HCT116 (cell line): ENCODE measurements around the gene CGNL1. TPM values are rescaled to one million over a fixed set of nuclear protein-coding genes. Genes with fewer than 3 reads are reported as not detected.

Source experiments
- ATAC-seq: fragments of 200-7000 bp; cut with Tn5 transposase; 2 replicates; pipeline ENCODE4 v1.9.1; 2020; ENCODE audit warnings: mild to moderate bottlenecking, moderate library complexity
- BruUV-seq: library from RNA; stranded (reverse); fragments of 400-500 nt; replicated peaks from 2 replicates; lab custom pipeline; 2021; lab: Mats Ljungman, UMichigan
- CTCF ChIA-PET: fragments of 300-600 bp; sonication (Branson Sonifier 250); formaldehyde crosslinking; loops from one replicate; lab custom pipeline; 2021; ENCODE audit warnings: antibody characterized with exemption; lab: Charles Lee
- POLR2A ChIA-PET: fragments of 300-600, 350-600 bp; sonication (Branson Sonifier 250); formaldehyde crosslinking; loops from one replicate; lab custom pipeline; 2021; ENCODE audit warnings: antibody characterized with exemption; lab: Charles Lee
- RAD21 ChIA-PET, 2 experiments: fragments of 300-600 bp; sonication (Branson Sonifier 250); formaldehyde crosslinking; loops; one replicate each; lab custom pipeline; 2023; ENCODE audit warnings: low total read pairs in 2 of 2; ENCODE audit not compliant: uncharacterized antibody in 2 of 2, unreplicated experiment in 2 of 2, low non-redundant PET in 1 of 2; lab: Charles Lee
- DNase-seq: peaks from one replicate; pipeline ENCODE4 v3.0.0-alpha.2; 2010; ENCODE audit warnings: low read depth, low spot score
- H2AFZ ChIP-seq: fragments of 200-600 bp; shearing (Covaris generic), sonication (generic); 2 replicates; pipeline ENCODE4 v1.6.1; 2017; ENCODE audit warnings: low read depth, mixed run types, mixed read lengths, antibody characterized with exemption, low read length; ENCODE audit not compliant: poor library complexity, severe bottlenecking
- H3K27ac ChIP-seq: 2 replicates; pipeline ENCODE4 v1.5.1; 2012; ENCODE audit warnings: low read depth, low read length
- H3K27me3 ChIP-seq: fragments of 200-600 bp; sonication (generic); 2 replicates; pipeline ENCODE4 v1.6.1; 2016; ENCODE audit warnings: mixed run types, low read length, mixed read lengths; ENCODE audit not compliant: insufficient read depth
- H3K36me3 ChIP-seq, 2 experiments: fragments of 200-500 bp in 1 of 2; fragments of 200-600 bp in 1 of 2; sonication (Bioruptor generic) in 1 of 2; sonication (generic) in 1 of 2; 2 replicates each; pipeline versions ENCODE4 v1.5.1 to v1.6.1; 2014 to 2016; ENCODE audit warnings: low read length in 2 of 2, inconsistent platforms in 1 of 2, mixed read lengths in 1 of 2, mixed run types in 1 of 2; ENCODE audit not compliant: insufficient read depth in 2 of 2, control insufficient read depth in 1 of 2
- H3K4me1 ChIP-seq, 2 experiments: fragments of 200-600 bp in 1 of 2; sonication (generic) in 1 of 2; 2 replicates each; pipeline versions ENCODE4 v1.5.1 to v1.6.1; 2012 to 2017; ENCODE audit warnings: low read length in 2 of 2, inconsistent platforms in 1 of 2, mild to moderate bottlenecking in 1 of 2, mixed read lengths in 1 of 2, mixed run types in 1 of 2, moderate library complexity in 1 of 2; ENCODE audit not compliant: insufficient read depth in 2 of 2, control insufficient read depth in 1 of 2
- H3K4me2 ChIP-seq: fragments of 200-600 bp; sonication (generic); 2 replicates; pipeline ENCODE4 v1.6.1; 2017; ENCODE audit warnings: mixed run types, low read length, mixed read lengths
- H3K4me3 ChIP-seq, 2 experiments: fragments of 200-600 bp in 1 of 2; sonication (generic) in 1 of 2; replicated peaks in 1 of 2; 2 replicates each; pipeline ENCODE4 v1.5.1; 2011 to 2016; ENCODE audit warnings: low read length in 2 of 2, control low read depth in 1 of 2, low read depth in 1 of 2, mild to moderate bottlenecking in 1 of 2, mixed read lengths in 1 of 2, mixed run types in 1 of 2
- H3K79me2 ChIP-seq: fragments of 200-600 bp; sonication (generic); 2 replicates; pipeline ENCODE4 v1.6.1; 2017; ENCODE audit warnings: mild to moderate bottlenecking, mixed run types, low read length, moderate library complexity, mixed read lengths; ENCODE audit not compliant: insufficient read depth
- H3K9ac ChIP-seq: fragments of 200-600 bp; sonication (generic); 2 replicates; pipeline ENCODE4 v1.6.1; 2016; ENCODE audit warnings: low read length, mixed read lengths
- H3K9me2 ChIP-seq: fragments of 200-600 bp; sonication (generic), shearing (Covaris generic); 2 replicates; pipeline ENCODE4 v1.6.1; 2017; ENCODE audit warnings: mixed run types, mild to moderate bottlenecking, moderate library complexity; ENCODE audit not compliant: insufficient read depth
- H3K9me3 ChIP-seq, 2 experiments: fragments of 200-500 bp in 1 of 2; fragments of 200-600 bp in 1 of 2; sonication (Bioruptor generic) in 1 of 2; sonication (generic) in 1 of 2; 2 replicates each; pipeline ENCODE4 v1.6.1; 2014 to 2017; ENCODE audit warnings: low read length in 2 of 2, mixed read lengths in 2 of 2, inconsistent platforms in 1 of 2, low read depth in 1 of 2, mild to moderate bottlenecking in 1 of 2, mixed run types in 1 of 2, moderate library complexity in 1 of 2; ENCODE audit not compliant: control insufficient read depth in 1 of 2, insufficient read depth in 1 of 2
- H4K20me1 ChIP-seq: fragments of 200-600 bp; sonication (generic), shearing (Covaris generic); 2 replicates; pipeline ENCODE4 v1.6.1; 2017; ENCODE audit warnings: mixed run types, mild to moderate bottlenecking, moderate library complexity; ENCODE audit not compliant: insufficient read depth
- CBX3 ChIP-seq: IDR thresholded peaks from 2 replicates; pipeline ENCODE4 v1.6.1; 2012; ENCODE audit warnings: low read depth
- CEBPB ChIP-seq: IDR thresholded peaks from 2 replicates; pipeline ENCODE4 v1.6.1; 2012; ENCODE audit warnings: low read depth
- EZH2 ChIP-seq: fragments of 200-600 bp; sonication (generic); IDR thresholded peaks from 2 replicates; pipeline ENCODE4 v1.6.1; 2017; ENCODE audit warnings: antibody characterized with exemption, mixed run types
- FOSL1 ChIP-seq: IDR thresholded peaks from 2 replicates; pipeline ENCODE4 v1.6.1; 2012; ENCODE audit warnings: low read depth
- POLR2A ChIP-seq: IDR thresholded peaks from 2 replicates; pipeline ENCODE4 v1.7.0; 2011; ENCODE audit warnings: borderline replicate concordance; ENCODE audit not compliant: insufficient read depth, insufficient read length; ENCODE audit errors: extremely low read depth
- POLR2AphosphoS5 ChIP-seq: IDR thresholded peaks from 2 replicates; pipeline ENCODE4 v1.6.1; 2011; ENCODE audit warnings: mild to moderate bottlenecking, low read depth, low read length, moderate library complexity
- RAD21 ChIP-seq: IDR thresholded peaks from 2 replicates; pipeline ENCODE4 v1.6.1; 2012; ENCODE audit warnings: low read depth, mild to moderate bottlenecking
- SIN3A ChIP-seq: IDR thresholded peaks from 2 replicates; pipeline ENCODE4 v1.6.1; 2012; ENCODE audit warnings: low read depth
- SP1 ChIP-seq: IDR thresholded peaks from 2 replicates; pipeline ENCODE4 v1.6.1; 2012; ENCODE audit warnings: low read depth
- SRF ChIP-seq: IDR thresholded peaks from 2 replicates; pipeline ENCODE4 v1.6.1; 2012; ENCODE audit warnings: low read depth
- TCF7L2 ChIP-seq: IDR thresholded peaks from 2 replicates; pipeline ENCODE4 v1.7.0; 2011; ENCODE audit warnings: borderline replicate concordance, inconsistent platforms; ENCODE audit not compliant: insufficient read depth, insufficient read length; ENCODE audit errors: extremely low read depth
- YY1 ChIP-seq: IDR thresholded peaks from 2 replicates; pipeline ENCODE4 v1.6.1; 2011; ENCODE audit warnings: low read length, low read depth, moderate library complexity, mild to moderate bottlenecking; ENCODE audit not compliant: insufficient replicate concordance; ENCODE audit errors: extremely low read depth
- ZFX ChIP-seq: fragments of 450-650 bp; IDR thresholded peaks from 2 replicates; pipeline ENCODE4 v1.6.1; 2017
- ZNF274 ChIP-seq: fragments of 200-500 bp; sonication (Bioruptor generic); IDR thresholded peaks from 2 replicates; pipeline ENCODE4 v1.6.1; 2014; ENCODE audit warnings: mild to moderate bottlenecking, low read depth, low read length, inconsistent platforms
- intact Hi-C: fragments of 100-400 bp; cut with micrococcal nuclease; formaldehyde crosslinking; loops from 2 replicates; pipeline ENCODE4 v1.10.0; 2022
- total RNA-seq: library from RNA; stranded (reverse); gene quantifications from one replicate; pipeline ENCODE4 v1.2.1, GENCODE V29; 2021; ENCODE audit not compliant: unreplicated experiment
- TF ChIP-seq, protein P1 (sequence below): IDR thresholded peaks from 2 replicates; pipeline ENCODE4 v1.6.1; 2012
- TF ChIP-seq, protein P2 (sequence below): IDR thresholded peaks from 2 replicates; pipeline ENCODE4 v1.6.1; 2012
- TF ChIP-seq, protein P3 (sequence below): IDR thresholded peaks from 2 replicates; pipeline ENCODE4 v1.6.1; 2011; ENCODE audit warnings: mild to moderate bottlenecking, low read length, moderate library complexity; ENCODE audit not compliant: insufficient replicate concordance; ENCODE audit errors: extremely low read depth

CGNL1 gene
- total RNA-seq, 1 experiment from 2014 or later, result 2.2 TPM

DNA sequence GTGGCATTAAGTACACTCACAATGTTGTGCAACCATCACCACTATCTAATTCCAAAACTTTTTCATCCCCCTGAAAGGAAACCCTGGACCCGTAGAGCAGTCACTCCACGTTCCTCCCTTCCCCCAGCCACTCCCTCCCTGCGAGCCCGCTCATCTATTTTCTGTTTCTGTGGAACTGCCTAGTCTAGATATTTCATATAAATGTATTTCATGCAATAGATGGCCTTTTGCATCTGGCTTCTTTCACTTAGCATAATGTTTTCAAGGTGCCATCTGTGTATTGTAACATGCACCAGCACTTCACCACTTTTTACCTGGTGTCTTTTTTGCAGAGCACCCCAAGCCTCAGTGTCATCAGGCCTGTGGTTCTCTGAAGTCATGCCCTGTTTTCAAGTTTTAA is 10.7 kb downstream of the CGNL1 start:
- no TSS peak for BruUV-seq

GRCh38 chr15:57387564-57388076 is 11.3 kb downstream of the CGNL1 start:
- no peak overlapping the region for H2AFZ ChIP-seq
- H4K20me1 ChIP-seq, result no peaks in the 10 kb centered on the region
- H3K9me2 ChIP-seq, result no peaks in the 10 kb centered on the region; the same call in 1 of the 2 replicates
- ATAC-seq (no peak), DNase-seq (no peak)
- no peaks in the 10 kb centered on the region for H3K36me3 ChIP-seq
- CTCF ChIA-PET, result no interaction called here
- H3K79me2 ChIP-seq, result no peaks in the 10 kb centered on the region
- no peak overlapping the region for H3K4me3 ChIP-seq
- no peak overlapping the region for H3K4me2 ChIP-seq
- no TSS peak for BruUV-seq
- POLR2A ChIA-PET, result no interaction called here
- H3K27me3 ChIP-seq, result no peaks in the 10 kb centered on the region
- H3K9ac ChIP-seq, result no peak overlapping the region
- H3K4me1 ChIP-seq, result no peaks in the 10 kb centered on the region
- intact Hi-C loops, result no loop called here
- RAD21 ChIA-PET, result no interaction called here
- no peaks in the 10 kb centered on the region for H3K9me3 ChIP-seq
- H3K27ac ChIP-seq, result no peak overlapping the region
- no peak for TF ChIP-seq FOSL1
- TF ChIP-seq SRF, result no peak
- TF ChIP-seq RAD21, result no peak
- no peak for TF ChIP-seq POLR2A
- no peak for TF ChIP-seq TCF7L2
- no peak for TF ChIP-seq SP1
- TF ChIP-seq POLR2AphosphoS5, result no peak
- TF ChIP-seq ZNF274, result no peak
- no peak for TF ChIP-seq SIN3A
- TF ChIP-seq CBX3, result no peak
- TF ChIP-seq, protein P1, sequence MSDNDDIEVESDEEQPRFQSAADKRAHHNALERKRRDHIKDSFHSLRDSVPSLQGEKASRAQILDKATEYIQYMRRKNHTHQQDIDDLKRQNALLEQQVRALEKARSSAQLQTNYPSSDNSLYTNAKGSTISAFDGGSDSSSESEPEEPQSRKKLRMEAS, result no peak
- TF ChIP-seq YY1, result no peak
- TF ChIP-seq CEBPB, result no peak
- TF ChIP-seq, protein P2, sequence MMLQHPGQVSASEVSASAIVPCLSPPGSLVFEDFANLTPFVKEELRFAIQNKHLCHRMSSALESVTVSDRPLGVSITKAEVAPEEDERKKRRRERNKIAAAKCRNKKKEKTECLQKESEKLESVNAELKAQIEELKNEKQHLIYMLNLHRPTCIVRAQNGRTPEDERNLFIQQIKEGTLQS, result no peak

More for the DNA sequence above, 10.7 kb downstream of the CGNL1 start:
- no peaks in the 10 kb centered on the region; the same call in 1 of the 2 replicates for H3K9me2 ChIP-seq
- POLR2A ChIA-PET, result no interaction called here
- H3K4me2 ChIP-seq, result no peak overlapping the region
- H4K20me1 ChIP-seq, result no peaks in the 10 kb centered on the region
- TF ChIP-seq, protein P3, sequence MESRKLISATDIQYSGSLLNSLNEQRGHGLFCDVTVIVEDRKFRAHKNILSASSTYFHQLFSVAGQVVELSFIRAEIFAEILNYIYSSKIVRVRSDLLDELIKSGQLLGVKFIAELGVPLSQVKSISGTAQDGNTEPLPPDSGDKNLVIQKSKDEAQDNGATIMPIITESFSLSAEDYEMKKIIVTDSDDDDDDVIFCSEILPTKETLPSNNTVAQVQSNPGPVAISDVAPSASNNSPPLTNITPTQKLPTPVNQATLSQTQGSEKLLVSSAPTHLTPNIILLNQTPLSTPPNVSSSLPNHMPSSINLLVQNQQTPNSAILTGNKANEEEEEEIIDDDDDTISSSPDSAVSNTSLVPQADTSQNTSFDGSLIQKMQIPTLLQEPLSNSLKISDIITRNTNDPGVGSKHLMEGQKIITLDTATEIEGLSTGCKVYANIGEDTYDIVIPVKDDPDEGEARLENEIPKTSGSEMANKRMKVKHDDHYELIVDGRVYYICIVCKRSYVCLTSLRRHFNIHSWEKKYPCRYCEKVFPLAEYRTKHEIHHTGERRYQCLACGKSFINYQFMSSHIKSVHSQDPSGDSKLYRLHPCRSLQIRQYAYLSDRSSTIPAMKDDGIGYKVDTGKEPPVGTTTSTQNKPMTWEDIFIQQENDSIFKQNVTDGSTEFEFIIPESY, result no peak
- TF ChIP-seq, protein P1, result no peak
- TF ChIP-seq ZFX (no peak), EZH2 (no peak)
- TF ChIP-seq, all 23 proteins: peak for 0
- DNase-seq (no peak), ATAC-seq (no peak)
- Histone ChIP-seq H3K9me3 (no peaks in the 10 kb centered on the region), H3K27me3 (no peaks in the 10 kb centered on the region), H3K27ac (no peak overlapping the region), H3K79me2 (no peaks in the 10 kb centered on the region), H3K9ac (no peak overlapping the region), H3K4me3 (no peak overlapping the region), H3K4me1 (no peaks in the 10 kb centered on the region), H3K36me3 (no peaks in the 10 kb centered on the region), H2AFZ (no peak overlapping the region)
- intact Hi-C loops, result no loop called here
- CTCF ChIA-PET, result no interaction called here
- RAD21 ChIA-PET, result no interaction called here
